ENCODE results near the gene NOD1. TPM values are rescaled to one million over a fixed set of nuclear protein-coding genes. Genes with fewer than 3 reads are reported as not detected.

NOD1 gene
- total RNA-seq, 5 donors from 2014 or later (not counting 1 experiment from before 2014, with no cell fraction given): 15.6 to 24.6 (median 19.4) TPM

- ChIA-PET POLR2A (no interaction called here), CTCF (interaction anchor here in 1 of 2 donors (0.7 kb wide), 1 partner anchor 9 kb away, joined by 3 read pairs; no protein-coding TSS in a partner anchor)
- H3K4me1 ChIP-seq (ENCODE audit: control insufficient read depth in 1 of 2, extremely low read depth in 1 of 2, insufficient read depth in 2 of 2, low read length in 2 of 2): no peaks in the 10 kb centered on the region
- no peak for DNase-seq
- no peak overlapping the region for H3K27ac ChIP-seq (ENCODE audit: low read length)
- no peak overlapping the region for H3K4me3 ChIP-seq (ENCODE audit: control insufficient read depth in 1 of 2, extremely low read depth in 1 of 2, low read length in 1 of 2)
- no peaks in the 10 kb centered on the region for H3K36me3 ChIP-seq (ENCODE audit: control insufficient read depth in 2 of 2, extremely low read depth in 1 of 2, insufficient read depth in 1 of 2, low read length in 1 of 2)
- peaks cover 20% of the 10 kb centered on the region for H3K36me3 Mint-ChIP-seq
- H3K4me3 Mint-ChIP-seq: no peak overlapping the region
- ATAC-seq (replicated peaks in 1 of 4): no peak
- no peaks in the 10 kb centered on the region for H3K27me3 Mint-ChIP-seq
- H3K9me3 ChIP-seq: no peaks in the 10 kb centered on the region
- no peaks in the 10 kb centered on the region for H3K4me1 Mint-ChIP-seq
- peaks cover 0 to 3% (median 2%) of the 10 kb centered on the region in 3 donors for H3K9me3 Mint-ChIP-seq
- no peak overlapping the region for H3K27ac Mint-ChIP-seq
- WGBS (ENCODE audit: insufficient coverage): no CpG with 5 or more reads among the region's 4 CpGs
- no peaks in the 10 kb centered on the region for H3K27me3 ChIP-seq (replicated peaks in 1 of 2; ENCODE audit: control insufficient read depth in 2 of 2, extremely low read depth in 1 of 2, insufficient read depth in 2 of 2, low read length in 1 of 2)
These were observed 98.8 kb downstream of the NOD1 start for GRCh38 chr7:30379741-30380140.

- Mint-ChIP-seq H3K4me1 (no peaks in the 10 kb centered on the region), H3K36me3 (peaks cover 16% of the 10 kb centered on the region), H3K27ac (no peak overlapping the region), H3K9me3 (peaks cover 0 to 3% (median 2%) of the 10 kb centered on the region in 3 donors), H3K27me3 (no peaks in the 10 kb centered on the region), H3K4me3 (no peak overlapping the region)
- Histone ChIP-seq H3K27ac (ENCODE audit: low read length) (no peak overlapping the region), H3K4me3 (ENCODE audit: control insufficient read depth in 1 of 2, extremely low read depth in 1 of 2, low read length in 1 of 2) (no peak overlapping the region), H3K9me3 (no peaks in the 10 kb centered on the region), H3K36me3 (ENCODE audit: control insufficient read depth in 2 of 2, extremely low read depth in 1 of 2, insufficient read depth in 1 of 2, low read length in 1 of 2) (no peaks in the 10 kb centered on the region), H3K27me3 (replicated peaks in 1 of 2; ENCODE audit: control insufficient read depth in 2 of 2, extremely low read depth in 1 of 2, insufficient read depth in 2 of 2, low read length in 1 of 2) (no peaks in the 10 kb centered on the region), H3K4me1 (ENCODE audit: control insufficient read depth in 1 of 2, extremely low read depth in 1 of 2, insufficient read depth in 2 of 2, low read length in 2 of 2) (no peaks in the 10 kb centered on the region)
- ChIA-PET POLR2A (no interaction called here), CTCF (interaction anchor here in 1 of 2 donors (0.7 kb wide), 1 partner anchor 9 kb away, joined by 3 read pairs; no protein-coding TSS in a partner anchor)
- no CpG with 5 or more reads among the region's 4 CpGs for WGBS (ENCODE audit: insufficient coverage)
- DNase-seq (no peak), ATAC-seq (replicated peaks in 1 of 4) (no peak)
These were observed 99.5 kb downstream of the NOD1 start for GRCh38 chr7:30379131-30379530.

GRCh38 chr7:30378275-30378674 lies 100.3 kb downstream of the NOD1 start:
- no peaks in the 10 kb centered on the region for H3K36me3 ChIP-seq (ENCODE audit: control insufficient read depth in 2 of 2, extremely low read depth in 1 of 2, insufficient read depth in 1 of 2, low read length in 1 of 2)
- Mint-ChIP-seq H3K36me3 (peaks cover 10% of the 10 kb centered on the region), H3K27me3 (no peaks in the 10 kb centered on the region), H3K9me3 (peaks cover 0 to 2% (median 2%) of the 10 kb centered on the region in 3 donors), H3K4me3 (no peak overlapping the region), H3K27ac (no peak overlapping the region), H3K4me1 (peaks cover 0 to 1% (median 0%) of the 10 kb centered on the region in 3 donors)
- ChIA-PET CTCF (no interaction called here), POLR2A (no interaction called here)
- no peaks in the 10 kb centered on the region for H3K27me3 ChIP-seq (replicated peaks in 1 of 2; ENCODE audit: control insufficient read depth in 2 of 2, extremely low read depth in 1 of 2, insufficient read depth in 2 of 2, low read length in 1 of 2)
- no CpG with 5 or more reads among the region's 1 CpG for WGBS (ENCODE audit: insufficient coverage)
- no peak overlapping the region for H3K27ac ChIP-seq (ENCODE audit: low read length)
- DNase-seq (no peak), ATAC-seq (replicated peaks in 1 of 4) (no peak)
- H3K4me1 ChIP-seq (ENCODE audit: control insufficient read depth in 1 of 2, extremely low read depth in 1 of 2, insufficient read depth in 2 of 2, low read length in 2 of 2): no peaks in the 10 kb centered on the region
- H3K4me3 ChIP-seq (ENCODE audit: control insufficient read depth in 1 of 2, extremely low read depth in 1 of 2, low read length in 1 of 2): no peak overlapping the region
- no peaks in the 10 kb centered on the region for H3K9me3 ChIP-seq

Other genes with a start within 250 kb of the NOD1 start
- 10 to 100 TPM; 22.4 to 38.4 (median 30.8) TPM for gene ZNRF2, start 194.2 kb downstream of the NOD1 start, total RNA-seq
- 10 to 100 TPM in 4 of 5 donors, 1 to 10 TPM in 1; 7.4 to 14.1 (median 12.5) TPM for gene GGCT, start 26.0 kb upstream of the NOD1 start, total RNA-seq
- 100 to 1,000 TPM in 4 of 5 donors, 10 to 100 TPM in 1; 78.8 to 121 (median 114) TPM for gene GARS1, start 116.1 kb upstream of the NOD1 start, total RNA-seq
- gene CRHR2, start 203.7 kb upstream of the NOD1 start, total RNA-seq: under 1 TPM in 1 of 5 donors, not detected in 4; 0.09 TPM